NCI-H187 treated with DMSO at 0.1 percent for 48 hours (cell line): ENCODE data around the gene HHIP.

Source experiments
- DNase-seq: peaks from one replicate; lab custom pipeline; 2025; lab: John Stamatoyannopoulos, UW

HHIP gene

GRCh38 chr4:144655491-144655890, 9.5 kb downstream of the HHIP start:
- no peak for DNase-seq

DNA sequence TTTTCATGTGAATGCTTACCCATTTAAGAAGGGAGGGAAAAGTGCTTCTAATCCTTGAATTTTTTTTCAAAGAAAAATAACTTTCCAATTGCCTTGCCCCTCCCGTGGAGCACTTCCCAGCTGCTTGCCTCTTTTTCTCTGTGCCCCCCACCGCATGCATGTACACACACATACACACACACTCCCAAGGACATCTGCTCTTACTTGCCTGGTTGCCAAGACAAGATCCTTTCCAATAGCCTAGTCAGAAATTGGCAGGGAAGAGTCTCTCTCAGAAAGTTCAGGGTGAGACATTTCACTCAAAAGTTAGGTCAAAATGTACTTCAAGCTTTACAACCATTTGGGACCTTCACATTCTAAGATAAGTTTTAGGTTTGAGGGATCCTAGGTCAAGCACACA, 10.9 kb downstream of the HHIP start:
- DNase-seq: no peak

DNA sequence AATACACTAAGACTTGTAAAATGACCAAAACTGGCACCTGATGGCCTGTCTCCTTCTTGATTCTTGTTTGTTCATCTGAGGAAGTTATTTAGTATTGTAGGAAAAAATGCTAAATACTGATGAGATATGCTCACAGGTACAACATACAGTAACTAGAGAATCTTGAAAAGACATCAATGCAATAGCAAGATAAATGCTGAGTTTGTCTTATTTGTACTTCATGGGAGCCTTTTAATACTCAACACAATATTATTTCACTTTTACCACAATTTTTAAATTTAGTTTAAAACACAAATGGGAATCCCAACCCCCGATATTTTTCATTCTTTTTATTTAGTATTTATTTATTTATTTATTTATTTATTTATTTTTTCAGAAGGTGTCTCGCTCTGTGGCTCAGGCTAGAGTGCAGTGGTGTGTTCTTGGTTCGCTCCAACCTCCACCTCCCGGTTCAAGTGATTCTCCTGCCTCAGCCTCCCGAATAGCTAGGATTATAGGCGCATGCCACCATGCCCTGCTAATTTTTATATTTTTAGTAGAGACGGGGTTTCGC, 12.1 kb downstream of the HHIP start:
- no peak for DNase-seq

DNA sequence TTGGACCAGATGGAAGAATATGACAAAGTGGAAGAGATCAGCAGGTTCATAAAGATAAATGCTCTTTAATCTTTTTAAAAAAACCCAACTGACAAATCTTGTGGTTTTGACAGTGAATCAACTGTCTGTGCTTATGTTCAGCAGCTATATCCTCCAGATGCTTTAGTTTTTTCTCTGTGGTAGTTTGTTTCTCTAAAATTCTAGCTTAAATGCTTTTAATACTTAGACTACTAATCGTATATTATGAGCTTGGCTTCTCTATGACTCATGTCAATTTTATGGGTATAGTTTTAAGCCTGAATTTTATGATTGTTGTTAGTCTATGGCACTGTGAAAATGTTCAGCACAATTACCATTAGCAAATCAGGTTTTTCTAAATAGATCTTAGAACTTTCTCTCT, 12.9 kb downstream of the HHIP start:
- DNase-seq: no peak

GRCh38 chr4:144659447-144659846, 13.5 kb downstream of the HHIP start:
- no peak for DNase-seq

- no peak for DNase-seq
These were observed 18.0 kb downstream of the HHIP start for GRCh38 chr4:144663834-144664475.

DNA sequence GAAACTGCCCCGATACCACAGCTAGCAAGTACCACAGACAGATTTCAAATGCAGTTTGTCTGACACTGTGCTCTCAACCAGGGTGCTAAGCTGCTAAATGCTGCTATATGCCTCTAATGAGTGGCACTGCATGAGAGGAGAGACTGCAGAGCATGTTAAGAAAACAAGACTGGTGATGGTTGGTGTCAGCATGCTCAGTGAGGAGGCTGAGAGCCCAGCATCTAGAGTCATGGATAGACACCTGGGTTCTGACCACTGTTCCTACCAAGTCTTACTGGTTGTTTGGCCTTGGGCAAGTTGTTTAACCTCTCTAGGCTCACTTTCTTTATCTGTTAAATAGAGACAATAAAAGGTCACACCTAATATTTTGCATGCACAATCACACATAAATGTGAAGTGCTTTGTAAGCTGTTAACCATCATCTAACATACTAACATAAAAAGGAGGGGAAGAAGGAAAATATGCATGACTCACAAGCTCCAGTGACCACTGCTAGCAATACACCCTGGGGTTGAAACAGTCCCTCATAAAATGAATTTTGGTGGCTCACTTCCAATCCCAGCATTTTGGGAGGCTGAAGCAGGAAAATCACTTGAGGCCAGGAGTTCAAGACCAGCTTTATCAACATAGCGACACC, 20.7 kb downstream of the HHIP start:
- DNase-seq: no peak

GRCh38 chr4:144667500-144667899, 21.5 kb downstream of the HHIP start:
- no peak for DNase-seq

DNA sequence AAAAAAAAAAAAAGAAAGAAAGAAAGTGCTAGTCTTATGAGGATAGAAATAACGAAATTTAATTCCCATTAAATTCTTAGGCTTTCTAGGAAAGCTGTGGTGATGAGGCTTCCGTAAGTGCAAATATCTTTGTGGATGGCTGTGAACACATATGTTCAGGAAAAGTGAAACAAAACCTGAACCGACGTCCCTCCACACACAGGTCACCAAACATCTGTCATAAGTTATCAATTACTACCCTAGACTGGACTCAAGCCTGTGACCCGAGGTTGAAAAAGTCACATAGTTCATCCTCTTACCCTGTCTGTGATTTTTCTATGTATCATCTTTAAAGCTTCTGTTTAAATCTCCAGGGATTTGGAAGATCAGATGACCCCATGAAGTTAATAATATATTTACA, 24.8 kb downstream of the HHIP start:
- DNase-seq: no peak

DNA sequence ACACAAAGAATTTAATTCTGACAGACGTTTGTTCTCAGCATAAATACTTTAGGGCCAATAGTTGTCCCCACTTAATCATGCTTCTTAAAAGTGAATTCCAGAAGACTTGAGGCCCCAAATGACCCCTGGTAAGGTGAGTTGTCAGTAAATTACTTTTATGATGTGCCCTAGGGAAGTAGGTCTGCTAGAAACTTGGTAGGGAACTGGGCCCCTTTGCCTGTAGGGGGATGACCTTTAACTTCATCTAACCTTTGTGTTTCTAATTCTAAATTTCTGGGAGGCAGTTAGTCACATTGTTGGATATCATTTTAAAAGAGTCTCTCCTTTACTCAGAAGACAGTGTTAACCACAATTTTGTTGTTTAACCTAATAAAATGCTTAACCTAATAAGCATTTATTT, 28.8 kb downstream of the HHIP start:
- no peak for DNase-seq

- DNase-seq: no peak
These were observed 35.9 kb downstream of the HHIP start for GRCh38 chr4:144681806-144682205.

GRCh38 chr4:144683516-144683915, 37.6 kb downstream of the HHIP start:
- no peak for DNase-seq

DNA sequence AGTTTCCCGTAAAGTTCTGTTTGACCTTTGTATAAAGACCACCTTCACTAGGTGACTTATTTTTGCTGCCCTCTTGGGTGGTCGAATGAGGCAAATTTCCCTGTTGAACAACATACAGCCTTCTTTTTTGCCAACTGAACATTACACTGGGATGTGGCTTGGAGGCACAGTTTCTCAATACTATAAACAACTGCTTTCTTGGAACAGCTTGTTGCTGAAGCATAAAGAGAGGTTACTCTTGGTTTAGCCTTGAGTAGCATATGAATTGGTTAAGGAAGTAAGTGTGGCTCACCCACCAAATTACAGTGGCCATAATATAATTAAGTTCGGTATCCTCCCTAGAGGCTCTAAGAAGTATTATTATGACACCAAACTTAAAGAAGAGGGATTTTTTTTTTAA, 40.0 kb downstream of the HHIP start:
- no peak for DNase-seq

DNA sequence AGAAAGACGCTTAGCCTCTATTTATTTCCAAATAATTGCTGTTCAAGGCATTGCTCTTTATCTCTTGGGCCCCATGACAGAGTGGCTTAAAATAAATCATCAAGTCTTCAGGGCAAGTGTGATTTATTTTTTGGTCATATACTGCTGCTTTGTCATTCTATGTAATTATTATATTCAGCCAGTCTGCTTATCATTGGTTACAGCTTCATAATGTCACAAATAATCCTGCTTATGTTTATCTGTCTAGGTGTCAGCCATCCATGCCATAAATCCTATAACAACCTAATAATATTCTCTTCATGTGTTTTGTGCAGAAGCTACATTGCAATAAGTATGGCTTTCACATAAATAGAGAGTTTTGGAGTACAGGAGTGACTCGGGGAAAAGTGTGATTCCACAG, 41.0 kb downstream of the HHIP start:
- DNase-seq: no peak

DNA sequence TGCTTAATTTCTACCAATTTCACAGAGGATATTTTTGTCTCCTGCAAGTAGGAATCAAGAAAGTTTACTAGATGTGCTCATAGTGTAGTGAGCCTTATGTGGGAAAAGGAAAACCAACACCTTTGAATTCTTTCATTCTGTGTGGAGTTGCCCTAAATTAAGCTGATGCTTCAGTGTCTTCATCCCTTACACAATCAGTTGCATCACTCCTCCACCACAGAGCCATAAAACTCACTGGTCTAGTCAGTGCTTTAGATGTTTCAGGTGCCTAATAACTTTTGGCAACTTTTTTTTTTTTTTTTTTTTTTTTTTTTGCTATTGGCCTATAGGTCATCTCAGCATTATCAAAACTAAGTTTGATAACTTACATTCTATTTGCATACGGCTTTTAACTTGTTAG, 41.5 kb downstream of the HHIP start:
- DNase-seq: no peak

DNA sequence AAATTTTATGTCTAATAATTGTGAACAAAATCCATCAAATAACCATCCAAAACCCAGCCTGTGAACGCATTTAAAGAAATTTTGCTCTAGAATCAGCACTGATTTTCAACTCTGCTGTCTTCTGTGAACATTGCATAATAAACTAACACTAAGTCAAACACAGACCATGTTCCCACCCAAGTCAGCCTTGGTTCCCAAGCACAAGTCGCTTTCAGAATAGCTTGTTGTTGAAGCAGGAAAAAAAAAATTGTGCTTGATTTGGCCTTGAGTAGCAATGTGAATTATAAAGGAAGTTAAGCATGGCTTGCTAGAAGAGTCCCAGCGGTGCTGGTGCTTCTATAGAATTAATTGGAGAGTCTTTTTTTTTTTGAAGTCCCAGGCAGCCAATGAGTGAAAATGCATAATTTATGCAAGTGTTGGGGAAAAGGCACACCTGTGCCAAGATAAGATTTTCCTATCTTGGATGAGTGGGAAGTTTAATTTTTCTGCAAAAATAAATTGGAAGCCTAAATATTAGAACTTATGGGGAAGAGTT, 42.1 kb downstream of the HHIP start:
- no peak for DNase-seq

DNA sequence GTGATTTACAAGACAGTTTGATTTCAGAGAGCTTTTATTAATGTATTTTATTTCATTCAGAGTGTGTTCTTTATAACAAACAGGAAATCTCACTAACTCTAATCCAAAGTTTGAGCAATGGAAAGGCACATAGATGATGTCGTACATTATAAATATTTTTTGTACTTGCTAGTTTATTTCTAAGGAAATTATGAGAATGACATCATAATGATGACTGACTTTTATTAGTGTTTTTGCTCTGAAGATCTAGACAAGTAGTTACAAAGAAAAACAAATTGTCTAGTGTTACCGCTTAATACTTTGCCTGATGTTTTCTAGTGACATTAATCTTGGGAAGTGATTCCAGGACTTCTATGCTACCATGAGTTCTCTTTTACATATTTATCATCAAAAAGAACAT, 43.2 kb downstream of the HHIP start:
- no peak for DNase-seq

DNA sequence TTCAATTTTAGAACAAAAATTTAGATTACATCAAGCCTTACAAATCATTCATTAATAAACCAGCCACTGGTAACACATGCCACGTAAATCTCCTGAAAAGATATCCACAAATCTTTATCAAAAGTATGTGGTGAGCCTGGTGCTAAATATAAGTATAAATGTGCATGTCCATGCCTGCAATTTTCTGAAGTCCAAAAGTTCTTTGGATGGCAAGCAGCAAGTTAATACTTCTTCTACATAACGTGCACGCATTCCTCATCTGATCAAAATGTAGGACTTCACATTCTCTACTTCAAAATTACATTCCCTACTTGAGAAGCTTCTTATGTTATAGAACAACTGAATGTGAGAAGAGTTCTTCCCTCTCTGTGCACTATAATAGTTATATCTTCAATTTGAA, 49.8 kb downstream of the HHIP start:
- DNase-seq: no peak

GRCh38 chr4:144696376-144696775, 50.4 kb downstream of the HHIP start:
- no peak for DNase-seq

DNA sequence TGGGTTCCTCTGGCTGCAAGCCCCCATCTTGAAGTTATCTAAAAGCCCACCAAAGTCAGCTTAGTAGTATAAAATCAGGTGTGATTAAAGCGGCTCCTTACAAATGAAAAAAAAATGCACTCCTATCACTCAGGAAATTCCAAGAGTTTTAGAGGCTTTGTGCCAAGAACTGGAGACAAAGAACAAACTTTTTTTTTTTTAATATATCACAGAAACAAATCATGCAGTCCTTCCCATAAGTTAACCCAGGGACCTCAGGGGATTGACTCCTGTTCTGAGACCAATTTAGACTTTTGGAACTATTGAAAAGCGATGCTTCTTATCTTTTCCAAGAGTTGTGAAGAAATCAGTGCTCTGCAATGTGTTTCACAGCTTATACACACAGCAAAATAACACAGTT, 53.6 kb downstream of the HHIP start:
- DNase-seq: no peak

- DNase-seq: no peak
These were observed 55.8 kb downstream of the HHIP start for GRCh38 chr4:144701683-144702233.

DNA sequence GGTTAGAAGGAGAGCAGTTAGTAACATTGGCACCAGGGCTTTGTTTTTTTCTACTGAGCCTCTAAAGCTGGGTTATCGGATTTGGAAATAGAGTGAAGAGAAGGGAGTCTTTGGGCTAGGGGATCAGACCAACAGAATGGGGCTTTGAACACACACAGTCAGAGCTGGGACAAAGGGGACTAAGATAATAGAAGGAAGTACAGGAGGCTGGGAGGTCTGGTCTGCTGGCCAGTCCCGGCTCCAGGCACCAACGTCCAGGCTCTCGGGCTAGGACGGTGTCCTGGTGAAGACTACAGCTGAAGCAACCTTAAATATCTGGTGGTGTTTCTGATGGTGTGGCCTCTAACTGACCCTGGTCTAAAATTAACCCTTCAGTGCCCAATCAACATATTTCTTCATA, 57.5 kb downstream of the HHIP start:
- no peak for DNase-seq
